Embryonic facial prominence (tissue), 1 donor: Measurements from ENCODE around the gene GPR68.
"Not testable (repeated sequence)": the region's sequence is repeated elsewhere in the genome, so short reads cannot be mapped to it uniquely, and the experiment has no call there.

Source experiments
- DNase-seq: peaks from one replicate; pipeline ENCODE4 v3.0.0-alpha.2; 2016; ENCODE audit errors: extremely low spot score

GPR68 gene

DNA sequence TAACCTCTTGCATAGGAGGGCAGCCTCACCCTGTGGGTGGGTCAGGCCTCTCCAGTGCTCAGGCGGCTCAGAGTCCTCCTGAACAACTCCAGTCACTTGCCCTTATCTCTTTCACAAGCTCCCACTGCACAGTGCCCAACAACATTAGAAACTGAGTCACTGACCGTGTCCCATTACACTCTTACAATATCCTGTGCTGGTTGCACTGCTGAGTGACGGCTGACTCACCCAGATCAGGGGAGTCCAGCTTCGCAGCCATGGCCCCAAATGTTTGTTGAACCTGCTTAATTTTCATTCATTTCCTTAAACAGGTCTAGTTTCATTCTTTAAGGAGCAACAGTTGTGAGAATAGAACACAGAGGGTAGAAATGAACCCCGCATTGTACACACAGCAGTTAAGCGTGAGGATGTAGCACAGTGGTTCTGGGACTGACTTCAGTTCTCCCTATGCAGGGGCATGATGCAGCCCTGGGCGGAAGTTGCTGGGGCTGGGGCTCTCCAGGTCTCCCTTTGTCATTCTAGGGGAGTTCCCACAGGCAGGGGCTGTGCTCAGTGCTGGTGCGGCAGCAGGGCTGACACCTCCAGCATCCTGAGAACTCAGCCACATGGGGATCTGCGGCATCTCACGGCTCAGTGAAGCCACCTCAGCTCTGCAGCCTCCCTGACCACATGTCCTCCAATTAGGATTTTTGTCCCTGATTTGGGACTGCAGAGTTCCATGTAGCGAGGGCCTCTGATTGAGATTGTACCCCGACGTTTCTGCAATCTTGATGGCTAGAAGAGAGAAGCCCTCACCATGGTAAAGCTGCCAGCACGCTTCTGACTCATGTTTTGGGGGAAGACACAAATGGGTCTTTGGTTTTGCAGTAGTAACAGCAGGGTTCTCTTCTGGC lies 16.1 kb downstream of the GPR68 start:
- no peak for DNase-seq

- DNase-seq: no peak
Observed at GRCh38 chr14:91227183-91227628, 17.3 kb downstream of the GPR68 start.

DNA sequence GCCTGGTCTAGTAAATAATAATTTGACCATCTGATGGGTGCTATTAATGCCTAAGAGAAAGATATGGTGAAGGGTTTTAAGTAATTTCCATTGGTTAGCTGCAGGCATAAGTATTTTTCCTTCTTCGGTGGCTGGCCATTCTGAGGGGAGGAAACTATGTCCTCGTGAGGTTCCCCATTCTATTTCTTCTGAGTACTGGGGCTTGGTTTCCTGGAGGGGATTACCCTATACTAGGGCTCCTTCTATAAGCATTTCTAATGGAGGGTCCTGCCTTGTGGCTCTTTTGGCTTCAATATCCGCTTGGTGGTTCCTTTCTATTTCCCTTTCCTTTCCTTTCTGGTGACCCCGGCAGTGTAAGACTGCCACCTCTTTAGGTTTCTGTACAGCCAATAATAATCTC lies 18.1 kb downstream of the GPR68 start:
- not testable (repeated sequence) for DNase-seq

DNA sequence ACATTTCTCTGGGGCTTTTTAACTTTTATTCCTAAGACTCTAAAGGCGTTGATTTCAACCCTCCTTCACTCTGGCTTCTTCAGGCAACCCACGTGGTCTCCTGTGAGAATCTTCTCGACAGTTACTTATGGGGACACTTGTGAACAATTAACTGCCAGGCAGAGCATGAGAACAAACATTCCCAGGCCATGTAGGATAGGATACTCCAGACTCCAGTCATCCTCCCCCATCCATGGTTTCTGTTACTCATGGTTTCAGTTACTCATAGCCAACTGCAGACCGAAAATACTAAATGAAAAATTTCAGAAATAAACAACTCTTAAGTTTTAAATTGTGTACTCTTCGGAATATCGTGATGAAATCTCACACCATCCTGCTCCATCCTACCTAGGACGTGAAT lies 19.5 kb downstream of the GPR68 start:
- no peak for DNase-seq

DNA sequence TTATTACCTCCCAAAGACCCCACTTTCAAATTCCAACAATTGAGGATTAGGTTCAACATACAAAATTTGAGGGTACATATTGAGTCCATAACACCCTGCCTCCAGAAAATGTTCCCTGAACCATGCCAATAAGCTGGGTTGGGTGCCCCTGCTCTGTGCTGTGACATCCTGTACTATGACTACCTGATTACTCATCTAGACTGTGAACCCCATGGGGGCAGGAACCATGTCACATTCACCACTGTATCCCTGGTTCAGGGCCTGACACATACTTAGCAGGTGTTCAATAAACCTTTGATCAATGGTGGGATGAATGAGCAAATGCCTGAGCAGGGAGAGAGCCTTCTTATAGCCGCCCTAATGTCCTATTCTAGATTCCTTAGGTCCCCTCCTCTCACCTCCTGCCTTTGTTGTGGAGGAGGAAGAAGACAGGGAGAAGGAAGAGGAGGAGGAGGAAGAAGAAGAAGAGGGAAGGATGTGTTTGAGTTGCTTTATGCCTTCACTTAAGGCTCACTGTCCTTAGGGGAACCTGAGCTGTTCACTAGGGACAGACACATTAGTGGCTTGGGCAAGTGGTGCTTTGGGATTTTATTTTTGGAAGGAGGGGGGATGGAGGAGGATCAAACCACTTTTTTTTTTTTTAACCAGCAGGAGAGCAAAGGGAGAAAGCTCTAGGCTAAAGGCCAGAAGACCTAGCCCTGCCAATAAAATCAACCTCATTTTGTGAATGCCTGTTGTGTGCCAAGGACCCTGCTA lies 21.3 kb downstream of the GPR68 start:
- DNase-seq: no peak

DNA sequence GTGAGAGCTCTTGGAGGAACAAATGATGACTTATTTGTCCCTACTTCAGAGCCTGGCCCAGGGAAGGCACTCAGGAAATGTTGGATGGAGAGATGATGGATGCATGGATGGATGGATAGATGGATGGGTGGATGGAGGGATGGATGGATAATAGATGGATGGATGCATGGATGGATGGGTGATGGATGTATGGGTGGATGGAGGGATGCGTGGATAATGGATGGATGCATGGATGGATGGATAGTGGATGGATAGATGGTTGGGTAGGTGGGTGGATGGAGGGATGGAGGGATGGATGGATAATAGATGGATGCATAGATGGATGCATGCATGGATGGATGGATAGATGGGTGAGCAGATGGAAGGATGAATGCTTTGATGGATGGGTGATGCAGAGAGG lies 23.2 kb downstream of the GPR68 start:
- DNase-seq: no peak

DNA sequence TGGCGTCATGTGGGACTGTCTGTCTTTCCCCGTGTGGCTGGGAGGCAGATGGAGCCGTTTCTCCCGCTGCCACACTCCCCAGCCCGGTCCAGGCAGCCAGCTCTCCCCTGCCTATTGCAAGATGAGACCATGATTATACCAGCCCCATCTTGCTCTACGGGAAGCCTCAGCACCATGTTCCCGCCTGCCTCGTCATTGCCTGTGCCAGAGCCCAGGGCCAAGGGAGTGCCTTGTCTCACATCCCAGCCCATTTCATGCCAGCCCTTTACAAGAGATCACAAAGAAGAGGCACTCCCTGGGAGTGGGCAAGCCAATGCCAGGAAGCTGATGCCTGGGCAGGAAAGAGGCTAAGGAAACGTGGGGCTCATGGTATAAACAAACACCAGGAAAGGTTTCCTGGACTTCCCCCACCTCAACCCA lies 23.9 kb downstream of the GPR68 start:
- DNase-seq: no peak

- no peak for DNase-seq
Observed at GRCh38 chr14:91219517-91220389, 24.8 kb downstream of the GPR68 start.

DNA sequence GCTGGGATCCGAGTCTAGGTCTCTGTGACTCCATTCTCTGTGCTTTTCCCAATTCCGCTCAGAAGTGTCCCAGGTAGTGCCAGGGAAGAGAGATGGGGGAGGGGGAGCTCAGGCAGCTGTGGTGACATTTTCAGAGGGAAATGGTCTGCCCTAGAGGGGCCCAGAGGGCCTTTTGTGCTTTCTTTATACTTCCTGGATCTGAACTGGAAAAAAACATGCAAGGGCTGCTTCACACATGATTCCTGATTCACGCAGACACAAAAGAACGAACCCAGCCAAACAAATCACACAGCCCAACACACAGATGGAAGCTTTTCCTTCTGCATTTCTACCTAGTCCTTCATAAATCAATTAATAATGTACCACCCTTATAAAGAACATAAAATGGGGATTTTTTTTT lies 26.5 kb downstream of the GPR68 start:
- DNase-seq: no peak

DNA sequence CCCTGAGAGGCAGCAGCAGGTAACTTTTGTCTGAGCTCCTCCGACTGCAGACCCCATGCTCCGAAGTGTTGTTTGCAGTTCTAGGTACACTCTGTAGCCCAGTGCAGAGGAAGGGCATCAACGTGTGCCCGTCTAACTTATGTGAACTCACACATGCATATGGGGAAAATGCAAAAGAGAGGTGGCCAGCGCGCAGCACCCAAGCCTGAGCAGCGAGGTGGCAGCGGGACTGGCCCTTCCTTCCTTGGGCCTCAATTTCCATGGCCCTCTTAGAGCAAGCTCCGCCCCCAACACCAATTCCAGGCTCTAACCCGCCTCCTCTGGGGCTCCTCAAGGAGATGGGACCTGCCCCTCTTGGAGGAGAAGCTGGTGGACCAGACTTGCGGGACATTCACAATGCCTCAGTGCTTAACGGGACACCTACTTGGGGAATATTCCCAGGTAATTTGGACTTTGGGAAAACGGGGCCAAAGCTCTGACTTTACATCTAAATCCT lies 27.7 kb downstream of the GPR68 start:
- DNase-seq: no peak

GRCh38 chr14:91215381-91215780 lies 29.1 kb downstream of the GPR68 start:
- DNase-seq: no peak

- DNase-seq: no peak
Observed at GRCh38 chr14:91214306-91214705, 30.2 kb downstream of the GPR68 start.

GRCh38 chr14:91211017-91211416 lies 33.5 kb downstream of the GPR68 start:
- DNase-seq: no peak

- no peak for DNase-seq
Observed at GRCh38 chr14:91207008-91207407, 37.5 kb downstream of the GPR68 start.

DNA sequence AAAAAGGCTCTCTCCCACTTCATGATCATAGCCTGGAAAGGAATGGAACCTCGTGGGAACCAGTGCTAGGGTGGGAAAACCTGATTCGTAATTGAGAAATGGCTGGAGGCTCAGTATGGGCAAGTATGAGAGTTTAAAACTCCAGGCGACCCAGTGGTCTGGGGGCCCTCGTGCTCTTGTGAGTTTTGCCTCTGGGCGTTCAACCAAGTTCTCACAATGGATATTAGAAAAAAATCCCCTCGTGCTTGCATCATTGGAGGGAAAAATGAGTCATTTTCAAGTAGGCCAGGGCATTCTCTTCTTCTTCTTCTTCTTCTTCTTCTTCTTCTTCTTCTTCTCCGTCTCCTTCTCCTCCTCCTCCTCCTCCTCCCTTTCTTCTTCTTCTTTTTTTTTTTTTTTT lies 39.0 kb downstream of the GPR68 start:
- DNase-seq: no peak

GRCh38 chr14:91204657-91205056 lies 39.8 kb downstream of the GPR68 start:
- no peak for DNase-seq

- no peak for DNase-seq
Observed at GRCh38 chr14:91202234-91202974, 42.1 kb downstream of the GPR68 start.

DNA sequence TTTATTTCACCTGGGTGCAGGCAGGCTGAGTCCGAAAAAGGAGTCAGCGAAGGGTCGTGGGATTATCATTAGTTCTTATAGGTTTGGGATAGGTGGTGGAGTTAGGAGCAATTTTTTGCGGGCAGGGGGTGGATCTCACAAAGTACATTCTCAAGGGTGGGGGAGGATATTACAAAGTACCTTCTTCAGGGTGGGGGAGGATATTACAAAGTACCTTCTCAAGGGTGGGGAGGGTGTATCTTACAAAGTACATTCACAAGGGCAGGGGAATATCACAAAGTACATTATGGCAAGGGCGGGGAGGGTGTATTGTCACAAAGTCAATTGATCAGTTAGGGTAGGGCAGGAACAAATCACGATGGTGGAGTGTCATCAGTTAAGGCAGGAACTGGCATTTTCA lies 43.7 kb downstream of the GPR68 start:
- not testable (repeated sequence) for DNase-seq

DNA sequence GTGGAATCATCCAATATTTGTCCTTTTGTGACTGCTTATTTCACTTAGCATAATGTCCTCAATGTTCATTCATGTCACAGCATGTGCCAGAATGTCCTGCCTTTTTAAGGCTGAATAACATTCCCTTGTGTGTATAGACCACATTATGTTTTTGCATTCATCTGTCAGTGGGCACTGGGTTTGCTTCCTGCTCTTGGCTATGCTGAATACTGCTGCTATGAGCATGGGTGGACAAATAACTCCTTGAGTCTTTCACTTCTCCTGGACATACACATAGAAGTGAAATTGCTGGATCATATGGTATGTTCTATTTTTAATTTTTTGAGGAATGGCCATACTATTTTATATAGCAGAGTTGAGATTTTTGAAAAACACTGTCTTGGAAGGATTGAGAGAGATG lies 46.9 kb downstream of the GPR68 start:
- DNase-seq: no peak

GRCh38 chr14:91195881-91196280 lies 48.6 kb downstream of the GPR68 start:
- no peak for DNase-seq

GRCh38 chr14:91193069-91193468 lies 51.4 kb downstream of the GPR68 start:
- no peak for DNase-seq
